Stimulated activated CD8-positive, alpha-beta memory T cell treated with anti-CD3 and anti-CD28 coated beads, Interleukin-15, amount 100 ng/mL, for 48 hours (primary cell): ENCODE measurements around the gene VEGFB.

Source experiments
- DNase-seq, 2 donors: peaks; one replicate each; pipeline ENCODE4 v3.0.0-alpha.2; 2020; ENCODE audit warnings: low read depth in 2 of 2

Gene VEGFB

DNA sequence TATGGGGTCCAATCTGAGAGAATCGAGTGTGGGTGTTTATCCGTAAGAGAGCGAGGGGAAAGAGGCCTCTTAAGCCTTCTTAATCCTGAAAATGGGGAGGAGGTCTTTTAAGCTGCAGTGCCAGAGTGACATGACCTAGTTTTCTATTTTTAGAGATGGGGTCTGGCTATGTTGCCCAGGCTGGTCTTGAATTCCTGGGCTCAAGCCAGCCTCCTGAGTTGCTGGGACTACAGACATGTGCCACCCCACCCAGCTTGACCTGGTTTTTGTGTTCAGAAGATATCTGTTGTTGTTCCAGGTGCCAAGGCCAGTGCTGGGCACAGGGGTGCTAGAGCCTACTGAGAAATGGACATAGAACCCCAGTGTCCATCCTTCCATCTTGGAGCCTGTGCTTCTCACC is 48.7 kb downstream of the VEGFB start:
- no peak for DNase-seq

DNA sequence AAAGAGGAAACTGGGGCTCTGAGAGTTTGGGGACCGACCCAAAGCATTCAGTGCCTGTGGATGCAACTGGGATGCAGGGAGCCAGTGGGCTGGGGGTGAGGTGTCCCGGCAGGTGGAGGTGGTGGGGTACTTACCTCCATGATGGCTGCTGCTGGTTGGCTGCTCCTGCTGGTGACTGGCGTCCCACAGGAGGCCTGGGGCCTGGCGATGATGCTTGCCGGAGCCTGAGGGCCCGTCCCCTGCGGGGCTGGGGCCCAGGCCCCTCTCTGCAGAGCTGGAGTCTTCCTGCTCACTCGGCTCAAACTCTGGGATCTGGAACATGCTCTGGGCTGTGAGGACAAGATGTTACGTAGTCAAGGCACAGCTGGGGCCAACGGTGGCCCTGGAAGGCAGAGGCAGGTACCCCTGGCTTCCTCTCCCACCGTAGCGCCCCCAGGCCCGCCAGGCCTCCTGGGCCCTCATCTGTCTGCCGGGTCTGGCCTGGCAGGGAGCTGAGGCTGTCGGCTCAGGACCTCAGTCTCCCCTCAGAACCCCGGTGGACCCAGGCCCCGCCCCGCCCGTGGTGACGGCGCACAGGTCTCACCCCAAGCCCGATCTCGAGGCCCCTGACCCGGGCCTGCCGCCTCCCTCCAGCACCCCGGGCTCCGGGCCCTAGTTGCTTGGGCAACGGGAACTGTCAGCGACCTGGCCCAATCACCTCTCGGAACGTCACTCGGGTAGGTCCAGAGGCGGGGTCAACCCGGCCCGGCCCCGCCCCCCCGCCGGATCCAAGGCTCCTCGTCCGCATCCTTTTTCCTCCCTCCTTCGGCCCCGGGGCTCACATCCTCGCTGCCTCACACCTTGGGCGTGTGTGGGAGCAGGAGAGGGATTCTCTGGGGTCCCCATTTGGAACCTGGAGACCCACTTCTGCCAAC is 49.9 kb downstream of the VEGFB start, which contains the start of gene BAD:
Gene BAD (minus strand): TSS at position 618 of the 914 bp plus-strand sequence. CDS start 297 bp downstream, at position 321.
- DNase-seq: peak; percentile 88 to 90

DNA sequence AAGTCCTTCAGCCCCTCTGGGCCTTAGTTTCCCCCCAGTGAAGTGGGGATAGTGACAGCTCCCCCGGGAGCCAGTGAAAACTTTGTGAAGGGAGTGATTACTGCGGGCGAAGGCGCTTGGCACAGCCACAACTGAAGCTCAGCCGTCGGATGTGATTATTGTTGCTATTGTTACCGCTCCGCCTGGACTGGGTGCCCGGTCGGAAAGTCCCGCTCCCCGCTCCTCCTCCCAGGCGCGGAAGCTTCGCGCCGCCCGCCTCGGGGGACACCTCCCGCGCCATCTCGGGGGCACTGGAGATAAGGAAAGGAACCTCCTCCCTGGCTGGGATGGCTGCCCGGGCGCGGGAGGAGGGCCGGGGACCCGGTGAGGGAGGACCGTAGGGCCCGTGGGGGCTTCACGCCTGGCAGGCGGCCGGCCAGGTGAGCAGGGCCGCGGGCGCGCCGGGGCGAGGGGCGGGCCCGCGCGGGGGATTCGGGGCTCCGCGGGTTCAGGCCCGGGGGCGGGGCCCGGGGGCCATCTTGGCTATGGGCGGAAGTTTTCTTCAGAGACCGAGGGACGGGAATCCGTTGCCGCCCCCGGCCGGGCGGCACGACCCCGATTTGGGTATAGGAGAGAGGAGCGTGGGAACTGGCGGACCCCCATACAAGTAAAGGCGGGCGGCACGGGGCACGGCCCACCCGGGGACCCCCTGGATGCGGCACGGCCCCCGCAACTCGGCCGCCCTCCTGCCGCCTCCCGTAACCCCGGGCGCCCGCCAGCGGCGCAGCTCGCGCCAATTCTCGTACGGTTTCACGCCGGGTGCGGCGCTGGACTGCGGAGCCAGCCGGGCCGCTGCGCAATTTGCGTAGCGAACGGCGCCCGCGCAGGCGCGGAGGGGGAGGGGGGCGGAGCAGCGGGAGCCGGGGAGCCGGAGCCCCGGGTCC is 50.8 kb downstream of the VEGFB start, which contains the start of gene GPR137:
Gene GPR137 (plus strand): TSS at position 887 of the 923 bp plus-strand sequence. CDS start 677 bp downstream, outside the sequence.
- peak; percentile 83 to 86 for DNase-seq

DNA sequence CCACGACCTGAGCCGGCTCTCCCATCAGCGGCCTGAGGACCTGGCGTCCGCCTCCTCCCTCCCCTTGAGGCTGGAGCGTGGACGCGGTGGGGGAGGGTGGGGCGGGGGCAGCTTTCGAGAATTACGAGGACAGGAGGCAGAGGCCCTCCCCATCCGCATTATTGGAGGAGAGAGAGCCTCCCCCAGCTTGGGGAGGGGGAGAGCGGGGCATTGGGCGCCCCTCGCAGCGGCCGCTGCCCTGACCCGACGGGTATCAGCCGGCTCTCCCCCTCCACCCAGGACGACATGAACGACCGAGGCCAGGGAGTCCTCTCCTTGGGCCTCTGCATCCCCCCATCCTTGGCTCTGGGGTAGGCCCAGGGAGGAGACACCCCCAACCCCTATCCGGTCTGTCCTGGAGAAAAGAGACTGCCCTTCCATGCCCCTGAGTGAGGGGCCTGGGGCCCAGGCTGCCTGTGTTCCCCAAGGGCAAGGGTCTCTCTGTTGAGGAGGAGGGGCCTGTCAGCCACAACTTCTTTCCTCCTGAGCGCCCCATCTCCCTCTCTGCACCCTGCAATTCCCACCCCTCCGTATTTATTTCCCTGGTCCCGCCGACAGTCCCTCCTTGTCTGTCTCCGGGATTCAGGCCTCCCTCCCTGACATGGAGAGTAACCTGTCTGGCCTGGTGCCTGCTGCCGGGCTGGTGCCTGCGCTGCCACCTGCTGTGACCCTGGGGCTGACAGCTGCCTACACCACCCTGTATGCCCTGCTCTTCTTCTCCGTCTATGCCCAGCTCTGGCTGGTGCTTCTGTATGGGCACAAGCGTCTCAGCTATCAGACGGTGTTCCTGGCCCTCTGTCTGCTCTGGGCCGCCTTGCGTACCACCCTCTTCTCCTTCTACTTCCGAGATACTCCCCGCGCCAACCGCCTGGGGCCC is 51.8 kb downstream of the VEGFB start:
- no peak for DNase-seq

DNA sequence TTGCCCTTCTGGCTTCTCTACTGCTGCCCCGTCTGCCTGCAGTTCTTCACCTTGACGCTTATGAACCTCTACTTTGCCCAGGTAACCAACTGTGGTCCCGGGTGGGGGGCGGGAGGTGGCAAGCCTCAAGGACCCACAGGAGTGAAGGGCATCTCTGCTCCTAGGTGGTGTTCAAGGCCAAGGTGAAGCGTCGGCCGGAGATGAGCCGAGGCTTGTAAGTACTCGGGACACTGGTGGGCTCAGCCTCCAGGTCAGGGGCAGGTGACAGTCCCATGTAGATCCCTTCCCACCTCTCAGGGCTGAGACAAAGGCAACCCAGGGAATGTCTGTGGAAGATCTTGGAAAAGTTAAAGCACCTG is 52.4 kb downstream of the VEGFB start:
- no peak for DNase-seq

DNA sequence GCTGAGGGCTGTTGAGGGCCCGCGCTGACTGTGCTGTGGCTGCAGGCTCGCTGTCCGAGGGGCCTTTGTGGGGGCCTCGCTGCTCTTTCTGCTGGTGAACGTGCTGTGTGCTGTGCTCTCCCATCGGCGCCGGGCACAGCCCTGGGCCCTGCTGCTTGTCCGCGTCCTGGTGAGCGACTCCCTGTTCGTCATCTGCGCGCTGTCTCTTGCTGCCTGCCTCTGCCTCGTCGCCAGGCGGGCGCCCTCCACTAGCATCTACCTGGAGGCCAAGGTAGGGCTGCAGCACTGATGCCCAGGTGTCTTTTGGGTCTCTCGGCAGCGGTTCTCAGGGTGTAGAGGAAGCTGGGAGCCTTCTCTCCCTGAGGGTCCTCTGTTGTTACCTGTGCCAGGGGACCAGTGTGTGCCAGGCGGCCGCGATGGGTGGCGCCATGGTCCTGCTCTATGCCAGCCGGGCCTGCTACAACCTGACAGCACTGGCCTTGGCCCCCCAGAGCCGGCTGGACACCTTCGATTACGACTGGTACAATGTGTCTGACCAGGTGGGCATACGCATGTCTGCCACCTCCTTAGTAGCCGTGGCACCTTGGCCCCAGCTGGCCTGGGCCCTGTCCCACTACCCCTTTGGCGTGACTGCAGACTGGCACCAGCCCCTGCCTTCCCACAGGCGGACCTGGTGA is 53.4 kb downstream of the VEGFB start:
- DNase-seq: no peak

DNA sequence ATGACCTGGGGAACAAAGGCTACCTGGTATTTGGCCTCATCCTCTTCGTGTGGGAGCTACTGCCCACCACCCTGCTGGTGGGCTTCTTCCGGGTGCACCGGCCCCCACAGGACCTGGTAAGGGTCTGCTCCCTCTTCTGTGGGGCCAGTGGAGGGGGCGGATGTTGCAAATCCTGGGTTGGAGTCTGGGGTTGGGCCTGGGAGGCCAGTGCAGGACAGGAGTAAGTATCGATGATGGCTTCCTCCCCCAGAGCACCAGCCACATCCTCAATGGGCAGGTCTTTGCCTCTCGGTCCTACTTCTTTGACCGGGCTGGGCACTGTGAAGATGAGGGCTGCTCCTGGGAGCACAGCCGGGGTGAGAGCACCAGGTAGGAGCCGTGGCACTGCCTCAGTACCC is 54.0 kb downstream of the VEGFB start:
- DNase-seq: no peak
